Naive B cell (primary cell): Measurements from ENCODE around the gene GAGE12J. TPM values are rescaled to one million over a fixed set of nuclear protein-coding genes. Genes with fewer than 3 reads are reported as not detected.
"Not testable (repeated sequence)": the region's sequence is repeated elsewhere in the genome, so short reads cannot be mapped to it uniquely, and the experiment has no call there.

Experiments
- ATAC-seq, 2 donors: fragments of 150-1000 bp; cut with Tn5 transposase; 2 replicates each; pipeline ENCODE4 v1.10.0; 2021; ENCODE audit warnings: low read depth in 2 of 2, mild to moderate bottlenecking in 2 of 2, moderate library complexity in 2 of 2
- DNase-seq: peaks from one replicate; pipeline ENCODE4 v3.0.0; 2022
- H3K27ac Mint-ChIP-seq, 6 donors: one replicate each; pipeline ENCODE4 v1.8.0; 2020 to 2022; ENCODE audit warnings: mild to moderate bottlenecking in 6 of 6, mixed read lengths in 6 of 6, moderate library complexity in 5 of 6, inconsistent platforms in 2 of 6
- H3K27me3 Mint-ChIP-seq, 3 donors: one replicate each; pipeline ENCODE4 v1.8.0; 2021 to 2022; ENCODE audit warnings: mixed read lengths in 3 of 3, mild to moderate bottlenecking in 1 of 3
- H3K36me3 Mint-ChIP-seq, 2 donors: one replicate each; pipeline ENCODE4 v1.8.0; 2020 to 2022; ENCODE audit warnings: mixed read lengths in 2 of 2, inconsistent platforms in 1 of 2, mild to moderate bottlenecking in 1 of 2
- H3K4me1 Mint-ChIP-seq, 3 donors: one replicate each; pipeline ENCODE4 v1.8.0; 2020 to 2022; ENCODE audit warnings: mixed read lengths in 3 of 3, inconsistent platforms in 1 of 3, mild to moderate bottlenecking in 1 of 3, moderate library complexity in 1 of 3
- H3K4me3 Mint-ChIP-seq, 8 donors: one replicate each; pipeline ENCODE4 v1.8.0; 2020 to 2022; ENCODE audit warnings: mild to moderate bottlenecking in 8 of 8, mixed read lengths in 8 of 8, moderate library complexity in 8 of 8, inconsistent platforms in 2 of 8
- H3K9me3 Mint-ChIP-seq, 7 donors: one replicate each; pipeline ENCODE4 v1.8.0; 2020 to 2022; ENCODE audit warnings: mixed read lengths in 7 of 7, mild to moderate bottlenecking in 5 of 7, inconsistent platforms in 2 of 7, moderate library complexity in 1 of 7
- polyA plus RNA-seq, 6 donors: library from polyadenylated mRNA; unstranded; fragments of 300-500 nt; fragmentation: Illumina TruSeq; gene quantifications; one replicate each; pipeline ENCODE4 v1.2.3, GENCODE V29; 2021; ENCODE audit warnings: low read depth in 6 of 6

The GAGE12J gene, protein sequence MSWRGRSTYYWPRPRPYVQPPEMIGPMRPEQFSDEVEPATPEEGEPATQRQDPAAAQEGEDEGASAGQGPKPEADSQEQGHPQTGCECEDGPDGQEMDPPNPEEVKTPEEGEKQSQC
- polyA plus RNA-seq = not detected

- not testable (repeated sequence) for ATAC-seq, H3K27ac Mint-ChIP-seq, DNase-seq, H3K4me1 Mint-ChIP-seq, H3K4me3 Mint-ChIP-seq, H3K9me3 Mint-ChIP-seq, H3K27me3 Mint-ChIP-seq, H3K36me3 Mint-ChIP-seq
These were observed at the start of gene GAGE12J for GRCh38 chrX:49321737-49322136. TSS of gene GAGE12J (plus strand) at chrX:49322037. CDS start at chrX:49323194, 1,157 bp downstream.

DNA sequence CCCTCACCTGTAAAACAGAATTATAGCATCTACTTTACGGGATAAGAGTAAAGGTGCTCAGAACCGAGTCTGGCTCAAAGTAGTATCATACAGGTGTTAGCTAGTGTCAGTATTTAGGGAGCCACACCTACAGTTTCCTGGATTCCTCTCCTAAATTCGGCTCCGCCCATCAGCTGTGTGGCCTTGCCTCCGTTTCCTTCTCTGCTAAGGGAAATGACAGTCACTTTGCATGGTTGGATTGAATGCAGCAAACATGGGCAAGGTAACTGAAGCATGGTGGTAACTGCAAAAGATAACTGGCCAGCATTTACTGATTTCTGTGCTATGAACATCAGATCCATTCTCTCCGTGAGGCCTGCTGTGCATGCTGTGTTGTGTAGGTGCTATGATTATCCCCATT lies 49.4 kb upstream of the GAGE12J start:
- peak overlapping the region in 4 of 8 donors; percentile 39 to 83 (median 58) for H3K4me3 Mint-ChIP-seq
- ATAC-seq (no peak), DNase-seq (no peak)
- H3K36me3 Mint-ChIP-seq = no peaks in the 10 kb centered on the region
- peaks cover 31 to 59% (median 53%) of the 10 kb centered on the region in 3 donors for H3K4me1 Mint-ChIP-seq
- peak overlapping the region in 2 of 6 donors; percentile 54 to 64 for H3K27ac Mint-ChIP-seq
- H3K27me3 Mint-ChIP-seq = peaks cover 0 to 8% (median 0%) of the 10 kb centered on the region in 3 donors
- H3K9me3 Mint-ChIP-seq = peaks cover 0 to 5% (median 0%) of the 10 kb centered on the region in 7 donors

DNA sequence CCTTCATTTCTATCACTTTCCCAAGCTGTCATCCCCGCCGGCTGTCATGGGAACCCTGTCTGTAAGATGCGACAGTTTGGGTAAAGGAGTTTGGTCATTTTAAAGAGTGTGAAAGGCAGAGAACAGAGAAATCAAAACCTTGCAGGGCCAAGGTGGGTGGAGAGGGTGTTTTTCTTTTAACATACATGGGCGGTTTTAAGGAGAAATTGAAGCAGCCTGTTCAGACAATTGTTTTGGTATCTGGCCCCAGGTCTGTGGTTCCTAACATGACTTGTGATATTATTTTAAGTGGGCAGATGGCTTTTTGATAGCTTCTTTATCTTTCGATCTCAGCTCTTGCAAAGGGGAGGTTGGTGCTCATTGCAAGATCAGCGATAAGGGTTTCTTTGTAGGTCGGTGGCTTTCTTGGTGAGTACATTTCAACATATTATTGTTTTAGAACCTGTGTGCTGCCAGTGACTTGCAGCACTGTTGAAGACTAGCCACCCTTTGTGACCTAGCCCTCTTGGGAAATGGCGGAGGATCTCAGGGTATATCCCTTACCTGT lies 48.6 kb upstream of the GAGE12J start:
- peak overlapping the region in 1 of 6 donors; percentile 0 for H3K27ac Mint-ChIP-seq
- H3K4me1 Mint-ChIP-seq = peaks cover 31 to 59% (median 49%) of the 10 kb centered on the region in 3 donors
- peaks cover 0 to 8% (median 0%) of the 10 kb centered on the region in 3 donors for H3K27me3 Mint-ChIP-seq
- DNase-seq (no peak), ATAC-seq (no peak)
- H3K4me3 Mint-ChIP-seq = peak overlapping the region in 4 of 8 donors; percentile 4 to 83 (median 42)
- no peaks in the 10 kb centered on the region for H3K36me3 Mint-ChIP-seq
- H3K9me3 Mint-ChIP-seq = peaks cover 0 to 5% (median 0%) of the 10 kb centered on the region in 7 donors

GRCh38 chrX:49276207-49276606 lies 45.6 kb upstream of the GAGE12J start:
- Mint-ChIP-seq H3K4me1 (peaks cover 22 to 48% (median 36%) of the 10 kb centered on the region in 3 donors), H3K36me3 (no peaks in the 10 kb centered on the region), H3K27ac (no peak overlapping the region), H3K4me3 (no peak overlapping the region), H3K9me3 (peaks cover 0 to 2% (median 0%) of the 10 kb centered on the region in 7 donors), H3K27me3 (peaks cover 0 to 8% (median 0%) of the 10 kb centered on the region in 3 donors)
- DNase-seq = no peak
- no peak for ATAC-seq

GRCh38 chrX:49276671-49277534 lies 44.9 kb upstream of the GAGE12J start:
- H3K9me3 Mint-ChIP-seq = peaks cover 0 to 1% (median 0%) of the 10 kb centered on the region in 7 donors
- H3K4me3 Mint-ChIP-seq = no peak overlapping the region
- H3K36me3 Mint-ChIP-seq = no peaks in the 10 kb centered on the region
- peaks cover 0 to 9% (median 0%) of the 10 kb centered on the region in 3 donors for H3K27me3 Mint-ChIP-seq
- H3K4me1 Mint-ChIP-seq = peaks cover 21 to 42% (median 30%) of the 10 kb centered on the region in 3 donors
- ATAC-seq (no peak), DNase-seq (no peak)
- peak overlapping the region in 1 of 6 donors; percentile 24 for H3K27ac Mint-ChIP-seq

DNA sequence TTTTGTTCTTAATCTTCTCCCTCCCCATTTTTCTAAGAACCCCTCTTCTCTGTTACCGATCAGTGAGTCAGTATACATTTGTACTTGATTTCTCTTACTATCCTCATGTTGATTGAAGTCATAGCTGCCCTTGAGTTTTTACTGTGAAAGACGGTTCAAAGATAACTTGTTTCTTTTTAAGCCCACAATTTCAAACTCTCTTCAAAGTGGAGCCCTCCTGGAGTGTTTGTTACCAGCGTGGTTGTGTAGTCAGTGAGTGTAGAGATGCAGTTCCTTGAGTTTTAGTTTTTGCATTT lies 44.4 kb upstream of the GAGE12J start:
- Mint-ChIP-seq H3K9me3 (peaks cover 0 to 1% (median 0%) of the 10 kb centered on the region in 7 donors), H3K4me3 (no peak overlapping the region), H3K27ac (peak overlapping the region in 1 of 6 donors; percentile 24), H3K4me1 (peaks cover 25 to 36% (median 28%) of the 10 kb centered on the region in 3 donors), H3K36me3 (no peaks in the 10 kb centered on the region), H3K27me3 (peaks cover 0 to 14% (median 0%) of the 10 kb centered on the region in 3 donors)
- DNase-seq (no peak), ATAC-seq (no peak)

DNA sequence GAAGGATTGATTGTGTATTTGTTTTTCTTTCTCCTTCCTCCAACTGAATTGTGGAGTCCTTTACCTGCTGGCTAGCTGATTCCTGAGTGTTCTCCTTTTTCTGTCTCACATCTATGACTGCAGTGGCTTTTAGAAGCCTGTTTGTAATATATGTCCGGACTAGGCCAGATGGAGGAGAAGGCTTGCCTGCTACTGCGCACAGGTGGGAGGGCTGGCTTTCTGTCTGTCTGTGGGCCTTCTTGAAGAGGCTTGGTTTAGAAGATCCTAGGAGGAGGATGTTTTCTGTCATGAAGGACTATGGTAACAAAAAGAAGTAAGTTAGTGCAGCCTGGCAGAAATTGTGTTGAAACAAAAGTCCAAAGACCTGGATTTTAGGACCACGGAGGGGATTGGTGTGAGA lies 43.8 kb upstream of the GAGE12J start:
- H3K4me3 Mint-ChIP-seq = no peak overlapping the region
- H3K27me3 Mint-ChIP-seq = peaks cover 0 to 18% (median 0%) of the 10 kb centered on the region in 3 donors
- DNase-seq (no peak), ATAC-seq (no peak)
- H3K4me1 Mint-ChIP-seq = peaks cover 22 to 32% (median 25%) of the 10 kb centered on the region in 3 donors
- H3K9me3 Mint-ChIP-seq = peaks cover 0 to 1% (median 0%) of the 10 kb centered on the region in 7 donors
- H3K36me3 Mint-ChIP-seq = no peaks in the 10 kb centered on the region
- H3K27ac Mint-ChIP-seq = peak overlapping the region in 1 of 6 donors; percentile 76

DNA sequence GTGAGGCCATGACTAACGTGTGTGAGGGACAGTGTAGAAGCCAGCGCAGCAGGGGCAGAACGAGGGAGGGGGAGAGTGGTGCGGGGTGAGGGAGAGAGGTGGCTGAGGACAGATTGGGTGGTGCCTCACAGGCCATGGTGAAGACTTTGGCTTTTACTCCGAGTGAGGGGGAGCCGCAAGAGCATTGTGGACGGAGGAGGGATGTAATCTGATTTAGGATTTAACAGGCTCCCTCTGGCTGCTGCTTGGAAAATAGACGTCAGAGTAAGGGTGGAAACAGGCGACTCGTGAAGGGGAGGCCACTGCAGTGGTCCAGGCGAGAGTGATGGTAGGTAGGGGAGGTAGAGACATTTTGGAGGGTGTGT lies 39.2 kb upstream of the GAGE12J start:
- peaks cover 0 to 10% (median under 1%) of the 10 kb centered on the region in 3 donors for H3K4me1 Mint-ChIP-seq

GRCh38 chrX:49284212-49284611 lies 37.6 kb upstream of the GAGE12J start:
- Mint-ChIP-seq H3K9me3 (peaks cover 0 to 1% (median 0%) of the 10 kb centered on the region in 7 donors), H3K27me3 (peaks cover 0 to 12% (median 0%) of the 10 kb centered on the region in 3 donors), H3K36me3 (no peaks in the 10 kb centered on the region), H3K4me1 (peaks cover 0 to 11% (median 0%) of the 10 kb centered on the region in 3 donors), H3K27ac (peak overlapping the region in 1 of 6 donors; percentile 37), H3K4me3 (no peak overlapping the region)
- no peak for DNase-seq
- ATAC-seq = no peak

More for the DNA sequence above, 39.2 kb upstream of the GAGE12J start:
- no peak for ATAC-seq
- H3K4me3 Mint-ChIP-seq = no peak overlapping the region
- peaks cover 0 to 1% (median 0%) of the 10 kb centered on the region in 7 donors for H3K9me3 Mint-ChIP-seq
- no peak for DNase-seq
- H3K27ac Mint-ChIP-seq = no peak overlapping the region
- peaks cover 0 to 10% (median 0%) of the 10 kb centered on the region in 3 donors for H3K27me3 Mint-ChIP-seq
- no peaks in the 10 kb centered on the region for H3K36me3 Mint-ChIP-seq

DNA sequence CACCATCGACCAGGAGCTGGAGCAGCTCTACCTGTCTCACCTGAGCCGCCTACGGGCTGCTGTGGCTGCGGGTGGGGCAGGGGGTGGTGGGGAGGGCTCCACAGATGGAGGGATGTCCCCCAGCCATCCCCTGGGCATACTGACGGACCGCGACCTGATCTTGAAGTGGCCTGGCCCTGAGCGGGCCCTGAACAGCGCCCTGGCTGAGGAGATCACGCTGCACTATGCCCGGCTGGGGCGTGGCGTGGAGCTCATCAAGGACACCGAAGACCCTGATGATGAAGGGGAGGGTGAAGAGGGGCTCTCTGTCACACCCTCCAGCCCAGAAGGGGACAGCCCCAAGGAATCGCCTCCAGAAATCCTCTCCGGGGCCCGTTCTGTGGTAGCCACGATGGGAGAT lies 35.7 kb upstream of the GAGE12J start:
- Mint-ChIP-seq H3K9me3 (no peaks in the 10 kb centered on the region), H3K27ac (peak overlapping the region in 1 of 6 donors; percentile 61), H3K4me3 (no peak overlapping the region), H3K4me1 (peaks cover 0 to 13% (median 0%) of the 10 kb centered on the region in 3 donors), H3K36me3 (no peaks in the 10 kb centered on the region), H3K27me3 (peaks cover 0 to 15% (median 0%) of the 10 kb centered on the region in 3 donors)
- DNase-seq (no peak), ATAC-seq (no peak)

GRCh38 chrX:49286581-49286980 lies 35.3 kb upstream of the GAGE12J start:
- peak overlapping the region in 1 of 6 donors; percentile 61 for H3K27ac Mint-ChIP-seq
- H3K36me3 Mint-ChIP-seq = no peaks in the 10 kb centered on the region
- no peak overlapping the region for H3K4me3 Mint-ChIP-seq
- H3K4me1 Mint-ChIP-seq = peaks cover under 1 to 13% (median under 1%) of the 10 kb centered on the region in 3 donors
- H3K9me3 Mint-ChIP-seq = no peaks in the 10 kb centered on the region
- H3K27me3 Mint-ChIP-seq = peaks cover 0 to 15% (median 0%) of the 10 kb centered on the region in 3 donors
- ATAC-seq (no peak), DNase-seq (no peak)

DNA sequence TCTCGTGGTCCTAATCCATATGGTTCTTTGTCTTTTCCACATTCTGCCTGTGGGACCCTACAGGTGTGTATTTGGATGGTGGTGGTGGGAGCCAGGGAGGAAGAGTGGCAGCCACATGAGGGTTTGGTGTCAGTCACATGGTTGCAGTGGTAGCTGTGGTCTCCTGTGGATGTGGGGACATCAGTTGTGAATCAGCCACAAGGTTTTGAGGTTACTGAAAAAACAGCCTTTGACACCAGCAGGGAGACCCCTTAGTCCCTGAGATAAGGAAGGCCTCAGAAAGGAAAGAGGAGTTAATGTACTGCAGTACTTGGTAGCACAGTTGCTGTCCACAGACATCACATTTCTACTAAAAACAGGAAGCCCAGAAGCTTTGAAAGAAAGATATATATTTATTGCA lies 34.2 kb upstream of the GAGE12J start:
- no peak overlapping the region for H3K4me3 Mint-ChIP-seq

GRCh38 chrX:49290215-49290614 lies 31.6 kb upstream of the GAGE12J start:
- peaks cover 0 to 5% (median 0%) of the 10 kb centered on the region in 3 donors for H3K27me3 Mint-ChIP-seq
- no peaks in the 10 kb centered on the region for H3K9me3 Mint-ChIP-seq
- no peak overlapping the region for H3K27ac Mint-ChIP-seq
- H3K36me3 Mint-ChIP-seq = no peaks in the 10 kb centered on the region
- DNase-seq (no peak), ATAC-seq (no peak)
- peaks cover 7 to 9% (median 8%) of the 10 kb centered on the region in 3 donors for H3K4me1 Mint-ChIP-seq
- no peak overlapping the region for H3K4me3 Mint-ChIP-seq

More for the DNA sequence above, 34.2 kb upstream of the GAGE12J start:
- Mint-ChIP-seq H3K4me1 (peaks cover 7 to 13% (median 8%) of the 10 kb centered on the region in 3 donors), H3K27me3 (peaks cover 0 to 6% (median 0%) of the 10 kb centered on the region in 3 donors), H3K36me3 (no peaks in the 10 kb centered on the region), H3K9me3 (no peaks in the 10 kb centered on the region), H3K27ac (no peak overlapping the region)
- ATAC-seq = no peak
- DNase-seq = no peak
